Fibroblast of lung (primary cell): ENCODE data around the gene MPDU1. TPM values are rescaled to one million over a fixed set of nuclear protein-coding genes. Genes with fewer than 3 reads are reported as not detected.

Source experiments
- DNase-seq, 2 donors: peaks; one replicate each; pipeline versions ENCODE4 v3.0.0 to v3.0.0-alpha.2; 2010; ENCODE audit warnings: low read depth in 2 of 2
- H2AFZ ChIP-seq: 2 replicates; pipeline ENCODE4 v1.5.1; 2012; ENCODE audit warnings: low read length, control low read depth, inconsistent platforms
- H3K27ac ChIP-seq: 2 replicates; pipeline ENCODE4 v1.5.1; 2011; ENCODE audit warnings: low read length, control low read depth; ENCODE audit not compliant: insufficient read depth
- H3K27me3 ChIP-seq: 2 replicates; pipeline ENCODE4 v1.5.1; 2011; ENCODE audit warnings: mild to moderate bottlenecking, low read length; ENCODE audit not compliant: control insufficient read depth, insufficient read depth
- H3K36me3 ChIP-seq: 2 replicates; pipeline ENCODE4 v1.5.1; 2011; ENCODE audit warnings: low read length; ENCODE audit not compliant: control insufficient read depth, insufficient read depth
- H3K4me1 ChIP-seq: 2 replicates; pipeline ENCODE4 v1.5.1; 2011; ENCODE audit warnings: low read length; ENCODE audit not compliant: control insufficient read depth, insufficient read depth; ENCODE audit errors: extremely low read depth
- H3K4me2 ChIP-seq: 2 replicates; pipeline ENCODE4 v1.5.1; 2011; ENCODE audit warnings: low read length, control low read depth; ENCODE audit not compliant: insufficient read depth; ENCODE audit errors: extremely low read depth
- H3K4me3 ChIP-seq, 4 experiments: fragments of 200-600 bp in 1 of 4; sonication (generic) in 1 of 4; replicated peaks in 1 of 4; 2 replicates each; pipeline ENCODE4 v1.5.1; 2011 to 2016; ENCODE audit warnings: low read length in 4 of 4, low read depth in 3 of 4, mild to moderate bottlenecking in 3 of 4, control low read depth in 2 of 4, inconsistent platforms in 1 of 4, mixed read lengths in 1 of 4; ENCODE audit not compliant: insufficient read depth in 1 of 4; ENCODE audit errors: control extremely low read depth in 1 of 4
- H3K79me2 ChIP-seq: 2 replicates; pipeline ENCODE4 v1.5.1; 2012; ENCODE audit warnings: mild to moderate bottlenecking, low read length, inconsistent platforms; ENCODE audit not compliant: control insufficient read depth, insufficient read depth
- H3K9ac ChIP-seq: 2 replicates; pipeline ENCODE4 v1.5.1; 2011; ENCODE audit warnings: mild to moderate bottlenecking, low read length, control low read depth; ENCODE audit not compliant: insufficient read depth
- H3K9me3 ChIP-seq: 2 replicates; pipeline ENCODE4 v1.5.1; 2012; ENCODE audit warnings: low read depth, low read length; ENCODE audit not compliant: control insufficient read depth, insufficient read depth
- H4K20me1 ChIP-seq: 2 replicates; pipeline ENCODE4 v1.5.1; 2011; ENCODE audit warnings: low read length; ENCODE audit not compliant: control insufficient read depth, insufficient read depth; ENCODE audit errors: extremely low read depth
- EZH2 ChIP-seq: IDR thresholded peaks from 2 replicates; pipeline ENCODE4 v1.5.1; 2012; ENCODE audit warnings: low read length, control low read depth, mild to moderate bottlenecking; ENCODE audit errors: missing control alignments
- polyA plus RNA-seq, 2 donors: library from polyadenylated mRNA; depleted of rRNA in 1 of 2; stranded (reverse) in 1 of 2; unstranded in 1 of 2; fragments of >200 nt; gene quantifications; 2 replicates each; pipeline ENCODE4 v1.2.1, GENCODE V29; 2011 to 2012; ENCODE audit warnings: missing spikeins in 1 of 2
- total RNA-seq: library from RNA; depleted of rRNA; stranded (reverse); fragments of >200 nt; gene quantifications from 2 replicates; pipeline ENCODE4 v1.2.1, GENCODE V29; 2014
- TF ChIP-seq, protein P1 (sequence below), 2 donors: IDR thresholded peaks in 1 of 2; conservative IDR thresholded peaks in 1 of 2; 1 replicate in 1 of 2; 2 replicates in 1 of 2; pipeline ENCODE4 v1.5.1; 2011 to 2012; ENCODE audit warnings: low read length in 2 of 2, control low read depth in 1 of 2, inconsistent platforms in 1 of 2, low read depth in 1 of 2, mild to moderate bottlenecking in 1 of 2

Gene MPDU1
- total and polyA plus RNA-seq, 2 donors (not counting 1 experiment from before 2014, with no cell fraction given), result 51.9 to 107 TPM

DNA sequence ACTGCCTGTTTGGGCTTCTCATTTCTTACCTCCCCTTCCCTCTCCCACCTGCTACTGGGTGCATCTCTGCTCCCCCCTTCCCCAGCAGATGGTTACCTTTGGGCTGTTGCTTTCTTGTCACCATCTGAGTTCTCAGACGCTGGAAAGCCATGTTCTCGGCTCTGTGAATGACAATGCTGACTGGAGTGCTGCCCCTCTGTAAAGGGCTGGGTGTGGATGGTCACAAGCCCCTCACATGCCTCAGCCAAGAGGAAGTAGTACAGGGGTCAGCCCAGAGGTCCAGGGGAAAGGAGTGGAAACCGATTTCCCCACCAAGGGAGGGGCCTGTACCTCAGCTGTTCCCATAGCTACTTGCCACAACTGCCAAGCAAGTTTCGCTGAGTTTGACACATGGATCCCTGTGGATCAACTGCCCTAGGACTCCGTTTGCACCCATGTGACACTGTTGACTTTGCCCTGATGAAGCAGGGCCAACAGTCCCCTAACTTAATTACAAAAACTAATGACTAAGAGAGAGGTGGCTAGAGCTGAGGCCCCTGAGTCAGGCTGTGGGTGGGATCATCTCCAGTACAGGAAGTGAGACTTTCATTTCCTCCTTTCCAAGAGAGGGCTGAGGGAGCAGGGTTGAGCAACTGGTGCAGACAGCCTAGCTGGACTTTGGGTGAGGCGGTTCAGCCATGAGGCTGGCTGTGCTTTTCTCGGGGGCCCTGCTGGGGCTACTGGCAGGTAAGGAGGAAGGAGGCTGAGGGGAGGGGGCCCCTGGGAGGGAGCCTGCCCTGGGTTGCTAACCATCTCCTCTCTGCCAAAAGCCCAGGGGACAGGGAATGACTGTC is 4.4 kb upstream of the MPDU1 start, which contains the start of gene CD68:
Gene CD68 (plus strand): TSS at position 638 of the 833 bp plus-strand sequence. CDS start 40 bp downstream, at position 678.
- peaks cover 45% of the 10 kb centered on the region for H3K36me3 ChIP-seq

DNA sequence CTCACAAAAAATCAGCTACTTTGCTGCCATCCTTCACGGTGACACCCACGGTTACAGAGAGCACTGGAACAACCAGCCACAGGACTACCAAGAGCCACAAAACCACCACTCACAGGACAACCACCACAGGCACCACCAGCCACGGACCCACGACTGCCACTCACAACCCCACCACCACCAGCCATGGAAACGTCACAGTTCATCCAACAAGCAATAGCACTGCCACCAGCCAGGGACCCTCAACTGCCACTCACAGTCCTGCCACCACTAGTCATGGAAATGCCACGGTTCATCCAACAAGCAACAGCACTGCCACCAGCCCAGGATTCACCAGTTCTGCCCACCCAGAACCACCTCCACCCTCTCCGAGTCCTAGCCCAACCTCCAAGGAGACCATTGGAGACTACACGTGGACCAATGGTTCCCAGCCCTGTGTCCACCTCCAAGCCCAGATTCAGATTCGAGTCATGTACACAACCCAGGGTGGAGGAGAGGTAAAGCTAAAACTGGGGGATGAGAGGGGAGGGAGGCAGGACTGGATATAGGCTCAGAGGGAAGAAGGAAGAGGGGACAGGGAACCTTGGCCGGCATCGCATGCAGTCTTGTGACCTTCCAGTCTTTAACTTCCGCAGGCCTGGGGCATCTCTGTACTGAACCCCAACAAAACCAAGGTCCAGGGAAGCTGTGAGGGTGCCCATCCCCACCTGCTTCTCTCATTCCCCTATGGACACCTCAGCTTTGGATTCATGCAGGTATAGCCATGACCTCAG is 3.6 kb upstream of the MPDU1 start:
- no peak for DNase-seq
- no peaks in the 10 kb centered on the region for H3K27me3 ChIP-seq
- H3K4me1 ChIP-seq, result peaks cover 41% of the 10 kb centered on the region
- H3K9ac ChIP-seq, result no peak overlapping the region
- peaks cover 7% of the 10 kb centered on the region for H4K20me1 ChIP-seq
- peaks cover 61% of the 10 kb centered on the region for H3K79me2 ChIP-seq
- peak overlapping the region; percentile 28 for H3K4me2 ChIP-seq
- peak overlapping the region in 2 of 4 experiments; percentile 9 to 46 for H3K4me3 ChIP-seq
- no peaks in the 10 kb centered on the region for H3K9me3 ChIP-seq
- no peak for TF ChIP-seq EZH2
- TF ChIP-seq, protein P1, sequence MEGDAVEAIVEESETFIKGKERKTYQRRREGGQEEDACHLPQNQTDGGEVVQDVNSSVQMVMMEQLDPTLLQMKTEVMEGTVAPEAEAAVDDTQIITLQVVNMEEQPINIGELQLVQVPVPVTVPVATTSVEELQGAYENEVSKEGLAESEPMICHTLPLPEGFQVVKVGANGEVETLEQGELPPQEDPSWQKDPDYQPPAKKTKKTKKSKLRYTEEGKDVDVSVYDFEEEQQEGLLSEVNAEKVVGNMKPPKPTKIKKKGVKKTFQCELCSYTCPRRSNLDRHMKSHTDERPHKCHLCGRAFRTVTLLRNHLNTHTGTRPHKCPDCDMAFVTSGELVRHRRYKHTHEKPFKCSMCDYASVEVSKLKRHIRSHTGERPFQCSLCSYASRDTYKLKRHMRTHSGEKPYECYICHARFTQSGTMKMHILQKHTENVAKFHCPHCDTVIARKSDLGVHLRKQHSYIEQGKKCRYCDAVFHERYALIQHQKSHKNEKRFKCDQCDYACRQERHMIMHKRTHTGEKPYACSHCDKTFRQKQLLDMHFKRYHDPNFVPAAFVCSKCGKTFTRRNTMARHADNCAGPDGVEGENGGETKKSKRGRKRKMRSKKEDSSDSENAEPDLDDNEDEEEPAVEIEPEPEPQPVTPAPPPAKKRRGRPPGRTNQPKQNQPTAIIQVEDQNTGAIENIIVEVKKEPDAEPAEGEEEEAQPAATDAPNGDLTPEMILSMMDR (conservative IDR thresholded peaks at IDR 0.05 in 1 of 2, IDR thresholded peaks at IDR 0.05 in 1 of 2; ENCODE audit: low read depth in 1 of 2, low read length in 2 of 2), result no peak
- H3K36me3 ChIP-seq, result peaks cover 37% of the 10 kb centered on the region
- H2AFZ ChIP-seq, result no peak overlapping the region
- peak overlapping the region; percentile 84 for H3K27ac ChIP-seq

More for the DNA sequence above, 4.4 kb upstream of the MPDU1 start, which contains the start of gene CD68:
- H3K4me2 ChIP-seq, result peak within 1 kb of the TSS; percentile 28
- H3K27ac ChIP-seq, result peak within 1 kb of the TSS; percentile 84
- H3K9me3 ChIP-seq, result no peaks in the 10 kb centered on the region
- H3K9ac ChIP-seq, result peak within 1 kb of the TSS; percentile 33
- H3K27me3 ChIP-seq, result no peaks in the 10 kb centered on the region
- DNase-seq, result peak; percentile 85 to 92
- H4K20me1 ChIP-seq, result peaks cover 13% of the 10 kb centered on the region
- H2AFZ ChIP-seq, result no peak within 1 kb of the TSS
- TF ChIP-seq, protein P1 (conservative IDR thresholded peaks at IDR 0.05 in 1 of 2, IDR thresholded peaks at IDR 0.05 in 1 of 2; ENCODE audit: low read depth in 1 of 2, low read length in 2 of 2), result no peak
- TF ChIP-seq EZH2, result no peak
- H3K4me1 ChIP-seq, result peaks cover 47% of the 10 kb centered on the region
- peaks cover 63% of the 10 kb centered on the region for H3K79me2 ChIP-seq
- peak within 1 kb of the TSS in 2 of 4 experiments; percentile 9 to 46 for H3K4me3 ChIP-seq
